ENCODE data around the gene DUSP16.
"Not testable (repeated sequence)": the region's sequence is repeated elsewhere in the genome, so short reads cannot be mapped to it uniquely, and the experiment has no call there.

DUSP16 gene

DNA sequence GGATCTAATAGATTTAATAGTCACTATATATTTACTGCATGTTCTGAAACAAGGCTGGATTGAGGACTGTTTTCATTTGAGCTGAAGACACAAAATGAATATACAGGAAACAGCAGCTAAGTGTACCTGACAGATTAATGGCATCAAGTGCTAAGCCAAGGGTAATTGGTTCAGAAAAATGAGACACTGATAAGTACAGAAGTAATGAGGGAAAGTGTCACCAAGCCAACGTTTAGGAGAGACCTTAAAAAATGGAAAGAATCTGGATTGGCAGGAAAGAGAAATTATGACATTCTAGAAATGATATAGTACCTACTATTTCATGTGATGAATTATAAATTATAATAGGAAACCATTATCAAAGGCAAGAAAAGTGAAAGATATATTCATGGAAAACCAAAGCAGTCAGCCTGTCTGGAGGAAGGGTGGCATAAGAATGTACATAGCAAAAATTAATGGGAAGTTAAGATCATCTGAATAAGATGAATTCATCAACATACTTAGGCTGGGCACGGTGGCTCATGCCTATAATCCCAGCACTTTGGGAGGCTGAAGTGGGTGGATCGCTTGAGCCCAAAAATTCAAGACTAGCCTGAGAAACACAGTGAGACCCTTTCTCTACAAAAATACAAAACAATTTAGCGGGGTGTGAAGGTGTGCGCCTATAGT, 21.0 kb upstream of the DUSP16 start:
- DNase-seq, result no peak

DNA sequence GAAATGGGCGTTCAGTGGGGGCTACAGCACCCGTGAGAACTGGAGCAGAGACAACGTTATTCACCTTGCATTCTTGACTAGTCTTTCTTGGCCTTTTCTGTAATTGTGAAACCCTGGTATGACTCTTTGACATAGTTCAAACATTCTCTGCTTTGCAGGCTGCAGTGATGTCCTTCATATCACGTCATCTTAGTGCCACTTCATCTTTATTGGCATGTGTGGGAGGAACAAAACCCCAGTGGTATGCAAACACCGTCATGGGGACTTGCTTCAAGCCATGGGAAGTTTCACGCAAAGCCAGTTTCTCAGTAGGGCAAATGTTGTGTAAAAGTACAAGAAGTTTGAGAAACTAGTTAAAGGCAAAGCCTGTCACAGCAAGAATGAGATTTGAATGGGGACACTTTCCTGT, 20.2 kb upstream of the DUSP16 start:
- peak; percentile 71 for DNase-seq

DNA sequence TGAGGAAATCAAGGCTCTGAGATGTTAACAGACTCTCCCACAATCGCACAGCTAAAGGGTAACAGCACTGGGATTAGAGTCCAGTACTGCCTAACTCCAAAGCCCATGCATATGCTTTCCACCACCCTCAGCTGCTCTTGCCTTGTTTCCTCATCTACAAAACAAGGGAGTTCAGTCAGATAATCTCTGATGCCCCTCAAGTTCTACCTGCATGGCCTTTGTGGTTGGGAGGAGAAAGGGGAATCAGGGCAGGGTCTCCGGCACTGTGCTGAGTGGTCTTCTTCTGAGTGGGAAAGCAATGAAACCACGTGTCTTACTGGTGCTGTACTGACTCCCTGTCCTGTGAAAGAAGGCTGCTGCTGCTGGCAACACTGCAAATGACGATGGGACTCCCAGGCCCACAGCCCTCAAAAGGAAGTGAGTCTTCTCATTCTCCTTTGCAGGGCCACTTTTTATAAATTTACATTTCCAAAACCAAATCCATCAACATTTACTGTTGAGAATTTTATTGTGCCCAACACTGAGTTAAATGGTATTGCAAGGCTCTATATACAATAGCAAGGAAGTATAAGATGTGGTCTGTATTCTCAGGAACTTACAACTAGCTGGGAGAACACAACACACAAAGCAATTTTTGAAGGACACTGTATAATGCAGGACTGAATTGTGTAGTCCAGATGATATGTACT, 19.7 kb upstream of the DUSP16 start:
- DNase-seq, result no peak

DNA sequence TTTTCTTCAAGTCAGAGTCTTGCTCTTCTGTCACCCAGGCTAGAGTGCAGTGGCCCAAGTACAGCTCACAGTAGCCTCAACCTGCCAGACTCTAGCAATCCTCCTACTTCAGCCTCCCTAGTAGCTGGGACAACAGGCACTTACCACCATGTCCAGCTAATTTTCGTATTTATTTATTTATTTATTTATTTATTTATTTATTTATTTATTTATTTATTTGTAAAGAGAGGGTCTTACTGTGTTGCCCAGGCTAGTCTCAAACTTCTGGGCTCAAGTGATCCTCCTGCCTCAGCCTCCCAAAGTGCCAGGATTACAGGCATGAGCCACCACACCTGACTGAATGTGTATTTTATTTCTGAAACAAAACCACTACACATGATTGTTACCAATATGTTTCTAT, 18.1 kb upstream of the DUSP16 start:
- not testable (repeated sequence) for DNase-seq

DNA sequence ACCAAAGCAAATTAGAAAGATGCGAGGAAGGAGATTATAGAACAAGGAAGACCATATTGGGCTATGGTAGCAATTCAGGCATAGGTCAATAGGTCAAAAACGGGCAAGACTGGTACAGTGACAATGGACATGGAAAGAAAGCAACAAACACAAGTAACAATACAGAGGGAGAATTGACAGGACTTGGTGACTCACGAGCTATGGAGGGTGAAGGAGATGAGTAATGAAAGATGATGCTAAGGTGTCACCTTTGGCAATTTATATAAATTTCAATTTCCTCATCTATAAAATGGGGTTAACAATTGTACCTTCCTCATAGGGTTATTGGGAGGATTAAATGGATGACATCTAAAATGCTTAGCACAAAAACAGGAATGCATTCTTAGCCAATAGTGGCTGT, 15.1 kb upstream of the DUSP16 start:
- no peak for DNase-seq

DNA sequence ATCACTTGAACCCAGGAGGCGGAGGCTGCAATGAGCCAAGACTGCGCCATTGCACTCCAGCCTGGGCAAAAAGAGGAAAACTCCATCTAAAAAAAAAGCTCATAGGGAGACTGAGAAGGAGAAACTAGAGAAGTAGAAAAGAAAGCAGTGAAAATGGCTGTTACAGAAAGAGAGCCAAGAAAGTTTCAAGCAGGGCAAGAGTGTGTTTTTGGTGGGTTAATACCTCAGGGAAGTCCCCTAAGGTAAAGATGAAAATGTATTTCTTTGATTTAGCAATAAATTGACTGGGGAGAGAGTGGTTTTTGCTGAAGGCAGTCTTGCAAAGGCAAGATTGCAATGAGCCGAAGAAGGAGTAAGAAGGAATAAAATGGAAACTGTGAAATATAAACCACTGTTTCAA, 10.0 kb upstream of the DUSP16 start:
- DNase-seq, result no peak

DNA sequence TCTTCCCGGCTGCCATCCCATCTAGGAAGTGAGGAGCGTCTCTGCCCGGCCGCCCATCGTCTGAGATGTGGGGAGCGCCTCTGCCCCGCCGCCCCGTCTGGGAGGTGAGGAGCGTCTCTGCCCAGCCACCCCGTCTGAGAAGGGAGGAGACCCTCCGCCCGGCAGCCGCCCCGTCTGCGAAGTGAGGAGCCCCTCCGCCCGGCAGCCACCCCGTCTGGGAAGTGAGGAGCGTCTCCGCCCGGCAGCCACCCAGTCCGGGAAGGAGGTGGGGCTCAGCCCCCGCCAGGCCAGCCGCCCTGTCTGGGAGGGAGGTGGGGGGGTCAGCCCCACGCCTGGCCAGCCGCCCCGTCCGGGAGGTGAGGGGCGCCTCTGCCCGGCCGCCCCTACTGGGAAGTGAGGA, 3.3 kb upstream of the DUSP16 start:
- DNase-seq, result not testable (repeated sequence)

DNA sequence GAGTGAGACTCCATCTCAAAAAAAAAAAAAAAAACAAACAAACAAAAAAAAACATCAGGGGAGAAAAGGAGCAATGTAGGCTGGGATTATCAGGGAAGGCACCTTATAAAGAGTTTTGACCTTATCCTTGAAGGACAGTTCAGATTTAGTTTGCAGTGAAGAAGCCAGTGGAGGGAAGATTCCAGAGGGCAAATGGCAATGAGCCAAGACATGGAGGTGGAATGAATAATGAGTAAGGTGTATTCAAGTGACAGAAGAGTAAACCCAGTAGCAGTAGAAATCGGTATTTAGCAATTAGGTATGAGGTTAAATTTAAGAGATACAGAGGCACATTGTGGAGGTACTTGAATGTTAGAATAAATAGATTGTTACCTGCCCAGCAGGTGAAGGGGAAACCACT, 2.2 kb upstream of the DUSP16 start:
- DNase-seq, result no peak

DNA sequence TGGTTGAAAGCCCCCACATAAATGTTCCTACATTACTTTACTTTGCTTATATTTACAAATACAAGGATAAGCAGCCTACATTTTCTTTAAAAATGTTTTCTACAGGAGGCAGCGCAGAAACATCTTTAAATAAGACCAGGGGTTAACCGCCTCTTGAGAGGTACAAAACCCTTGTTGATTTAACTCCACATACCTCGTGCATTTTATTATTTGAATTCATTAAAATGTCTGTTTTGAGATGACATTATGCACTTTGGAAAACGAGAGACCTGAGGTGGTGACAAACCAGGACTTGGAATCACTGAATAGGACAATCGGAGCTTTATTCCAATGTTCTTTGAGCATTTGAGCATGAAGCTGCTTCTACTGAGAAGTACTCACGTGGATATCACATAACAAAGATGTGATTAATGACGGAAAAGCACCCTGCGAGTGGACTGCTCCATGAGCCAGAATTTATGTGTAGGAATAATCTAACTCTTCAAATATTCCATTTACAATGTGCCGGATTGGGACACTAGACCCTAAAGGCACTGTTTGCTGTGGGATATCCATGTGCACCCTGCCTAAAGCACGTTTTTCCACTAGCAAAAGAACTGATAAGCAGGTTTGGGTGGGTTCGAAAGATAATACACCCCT, 746 bp upstream of the DUSP16 start:
- DNase-seq, result no peak

DNA sequence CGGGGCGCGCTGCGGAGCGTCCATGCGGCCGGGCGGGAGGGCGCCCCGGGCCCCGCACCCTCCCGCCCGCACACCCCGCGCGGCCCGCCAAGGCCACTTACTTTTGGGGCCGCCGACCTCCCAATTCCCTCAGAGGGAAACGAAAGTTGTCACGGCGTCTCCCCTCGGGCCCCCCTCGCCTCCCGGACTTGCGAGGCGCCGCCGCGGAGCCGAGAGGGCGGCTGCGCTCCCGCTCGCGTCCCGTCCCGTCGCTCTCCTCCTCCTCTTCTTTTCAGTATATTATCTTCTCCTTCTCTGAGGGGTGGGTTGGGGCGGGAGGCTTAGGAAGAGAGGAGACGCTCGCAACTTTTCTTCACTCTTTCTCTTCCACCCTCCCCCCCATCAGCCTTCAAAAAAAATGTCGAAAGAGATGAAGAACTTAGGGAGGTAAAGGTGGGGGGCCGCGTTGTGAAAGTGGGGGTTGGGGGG, 613 bp downstream of the DUSP16 start:
- peak; percentile 76 for DNase-seq

DNA sequence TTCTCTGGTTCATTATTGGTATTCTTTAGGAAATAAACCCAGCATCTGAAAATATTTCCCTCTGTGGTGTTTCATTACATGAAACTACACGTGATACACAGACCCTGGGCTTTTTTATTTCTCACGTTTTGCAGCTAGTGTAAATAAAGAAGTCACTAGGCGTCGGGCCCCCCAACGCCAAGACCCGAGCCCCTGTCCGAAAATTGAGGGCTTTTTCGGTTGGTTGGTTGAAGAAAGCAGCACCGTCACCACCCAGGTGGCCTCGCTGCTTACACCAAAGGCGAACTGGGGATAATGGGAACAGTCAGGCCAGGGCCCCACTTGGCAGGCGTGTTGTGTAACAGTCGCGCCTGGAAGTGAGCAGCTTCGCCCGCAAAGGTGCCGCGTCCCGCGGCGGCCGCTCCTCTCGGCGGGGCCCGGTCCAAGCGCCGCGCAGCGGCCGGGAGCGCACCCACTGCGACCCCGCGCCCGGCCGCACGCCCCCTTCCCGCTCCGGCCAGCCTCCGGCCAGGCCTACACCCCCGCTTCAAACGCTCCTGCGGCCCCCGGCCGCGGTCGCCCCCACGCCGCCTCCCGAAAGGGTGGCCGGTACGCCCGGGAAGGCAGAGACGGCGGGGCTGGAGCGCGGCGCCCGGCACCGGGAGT, 1.2 kb downstream of the DUSP16 start:
- peak; percentile 82 for DNase-seq

DNA sequence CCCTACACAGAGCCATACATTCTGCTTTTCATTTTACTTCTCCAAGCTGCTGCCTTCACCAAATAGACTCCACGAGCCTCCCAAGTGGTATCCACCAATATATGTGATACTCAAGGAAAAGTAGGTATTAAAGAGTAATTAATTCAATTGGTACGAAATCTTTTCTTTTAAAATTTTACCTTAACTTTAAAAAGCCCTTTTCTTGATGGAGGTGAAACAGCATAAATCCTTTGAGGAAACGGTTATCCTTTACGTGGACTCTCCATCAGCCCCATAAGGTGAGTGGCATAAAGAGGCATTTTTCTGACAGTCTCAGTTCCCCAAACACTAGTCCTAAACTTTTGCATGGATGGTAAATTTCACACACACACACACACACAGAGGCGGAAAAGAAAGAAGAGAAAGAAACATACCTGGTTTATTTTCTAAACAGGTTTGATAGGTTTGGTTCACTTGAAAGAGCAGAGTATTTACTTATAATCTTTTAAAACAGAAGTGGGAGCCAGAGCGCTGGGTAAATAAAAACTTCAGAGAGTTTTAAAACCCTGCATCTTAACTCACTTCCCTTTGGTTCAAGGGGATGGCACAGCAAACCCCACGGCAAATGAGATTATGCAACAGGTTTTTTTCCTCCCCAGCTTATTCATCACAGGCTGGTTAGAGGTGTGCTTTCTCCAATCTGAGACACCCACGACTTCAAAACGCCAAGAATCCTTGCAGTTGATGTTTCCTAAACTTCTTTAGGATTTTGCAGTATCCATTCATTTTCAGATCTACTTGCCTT, 1.9 kb downstream of the DUSP16 start:
- peak; percentile 82 for DNase-seq

DNA sequence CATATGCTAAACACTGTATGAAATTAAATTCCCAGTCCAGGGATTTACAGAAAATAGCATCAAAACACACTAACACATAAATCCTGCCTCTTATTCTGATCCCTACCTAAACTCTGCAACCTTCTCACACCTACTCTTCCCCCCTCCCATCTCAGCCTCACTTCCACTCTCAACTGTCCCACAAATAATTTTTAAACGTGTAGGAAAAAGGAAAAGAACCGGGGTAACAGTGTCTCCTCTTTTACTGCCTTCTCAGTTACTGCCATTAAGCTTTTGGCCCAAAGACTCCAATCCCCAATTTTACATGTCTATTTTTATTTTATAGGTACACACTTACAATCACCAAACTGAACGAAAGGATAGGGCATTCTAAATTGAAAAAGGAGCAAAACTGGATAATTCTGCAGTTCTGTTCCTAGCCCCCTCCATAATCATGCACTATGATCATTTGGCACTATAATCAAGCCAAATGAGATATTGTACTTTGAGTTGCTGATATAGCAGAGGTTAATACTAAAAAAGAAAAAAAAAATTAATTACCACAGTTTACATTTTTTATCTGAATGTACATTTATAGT, 2.9 kb downstream of the DUSP16 start:
- no peak for DNase-seq

DNA sequence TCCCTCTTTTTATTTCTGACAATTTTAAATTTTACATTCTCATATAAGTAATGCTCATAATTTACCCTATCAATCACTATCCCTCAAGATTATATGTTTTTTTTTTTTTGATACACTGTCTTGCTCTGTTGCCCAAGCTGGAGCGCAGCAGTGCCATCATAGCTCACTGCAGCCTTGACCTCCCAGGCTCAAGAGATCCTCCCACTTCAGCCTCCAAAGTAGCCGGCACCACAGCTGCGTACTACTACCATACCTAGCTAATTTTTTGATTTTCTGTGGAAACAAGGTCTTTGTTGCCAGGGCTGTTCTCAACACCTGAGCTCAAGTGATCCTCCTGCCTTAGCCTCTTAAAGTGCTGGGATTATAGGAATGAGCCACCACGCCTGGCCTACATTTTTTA, 4.4 kb downstream of the DUSP16 start:
- no peak for DNase-seq

DNA sequence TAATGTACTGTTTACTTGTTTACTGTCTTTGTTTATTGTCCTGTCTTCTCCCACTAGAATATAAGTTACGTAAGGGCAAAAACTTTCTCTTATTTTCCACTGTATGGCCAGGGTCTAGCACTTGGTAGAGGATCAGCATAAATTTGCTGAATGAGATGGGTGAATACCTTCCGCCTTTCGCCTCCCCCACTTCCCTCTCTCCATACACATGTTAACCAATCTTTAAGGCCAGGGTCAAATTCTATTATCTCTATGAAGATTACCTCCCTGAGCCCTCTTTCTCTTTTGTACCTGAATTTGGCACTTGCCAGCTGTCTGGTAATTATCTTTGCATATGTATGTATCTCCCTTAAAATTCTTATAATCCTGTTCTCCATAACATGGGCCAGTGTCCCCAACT, 4.9 kb downstream of the DUSP16 start:
- DNase-seq, result no peak

DNA sequence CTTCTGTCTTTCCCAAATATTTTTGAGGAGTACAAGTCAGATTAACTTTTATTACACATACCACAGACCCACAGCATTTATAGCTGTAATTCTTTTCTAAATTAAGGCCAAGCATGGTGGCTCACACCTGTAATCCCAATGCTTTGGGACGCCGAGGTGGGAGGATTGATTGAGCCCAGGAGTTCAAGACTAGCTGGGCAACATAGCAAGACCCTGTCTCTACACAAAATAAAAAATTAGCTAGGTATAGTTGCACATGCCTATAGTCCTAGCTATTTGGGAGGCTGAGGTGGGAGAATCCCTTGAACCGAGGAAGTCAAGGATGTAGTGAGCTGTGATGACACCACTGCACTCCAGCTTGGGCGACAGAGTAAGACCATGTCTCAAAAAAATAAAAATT, 7.0 kb downstream of the DUSP16 start:
- no peak for DNase-seq

DNA sequence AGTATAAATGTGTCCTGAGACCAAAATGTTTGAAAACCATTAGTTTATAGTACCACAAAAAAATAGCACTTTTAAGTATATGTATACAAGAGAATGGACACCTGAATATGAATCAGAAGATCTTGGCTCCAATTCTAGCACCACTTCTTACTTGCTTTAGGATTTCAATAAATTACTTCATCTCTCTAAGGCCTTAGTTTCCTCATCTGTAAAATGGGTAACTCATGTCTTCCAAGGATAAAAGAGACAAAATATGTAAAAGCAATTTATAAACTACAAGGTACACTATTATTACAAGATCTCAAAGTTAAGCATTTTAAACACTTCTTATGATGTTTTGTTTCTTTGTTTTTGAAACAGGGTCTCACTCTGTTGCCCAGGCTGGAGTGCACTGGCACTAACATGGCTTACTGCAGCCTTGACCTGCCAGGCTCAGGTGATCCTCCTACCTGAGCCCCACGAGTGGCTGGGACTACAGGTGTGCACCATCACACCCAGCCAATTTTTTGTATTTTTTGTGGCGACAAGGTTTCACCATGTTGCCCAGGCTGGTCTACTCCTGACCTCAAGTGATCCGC, 9.4 kb downstream of the DUSP16 start:
- no peak for DNase-seq

DNA sequence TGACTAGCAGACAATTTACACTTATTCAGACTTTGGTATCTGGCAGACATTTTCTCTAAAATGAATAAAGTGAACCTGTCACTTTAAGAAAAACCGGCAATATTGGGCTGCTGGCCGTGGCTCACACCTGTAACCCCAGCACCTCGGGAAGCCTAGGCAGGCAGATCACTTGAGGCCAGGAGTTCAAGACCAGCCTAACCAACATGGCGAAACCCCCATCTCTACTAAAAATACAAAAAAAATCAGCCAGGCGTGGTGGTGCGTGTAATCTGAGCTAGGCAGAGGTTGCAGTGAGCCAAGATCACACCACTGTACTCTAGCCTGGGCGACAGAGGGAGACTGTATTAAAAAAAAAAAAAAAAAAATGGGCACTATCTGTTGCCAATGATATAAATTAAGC, 11.5 kb downstream of the DUSP16 start:
- DNase-seq, result no peak

DNA sequence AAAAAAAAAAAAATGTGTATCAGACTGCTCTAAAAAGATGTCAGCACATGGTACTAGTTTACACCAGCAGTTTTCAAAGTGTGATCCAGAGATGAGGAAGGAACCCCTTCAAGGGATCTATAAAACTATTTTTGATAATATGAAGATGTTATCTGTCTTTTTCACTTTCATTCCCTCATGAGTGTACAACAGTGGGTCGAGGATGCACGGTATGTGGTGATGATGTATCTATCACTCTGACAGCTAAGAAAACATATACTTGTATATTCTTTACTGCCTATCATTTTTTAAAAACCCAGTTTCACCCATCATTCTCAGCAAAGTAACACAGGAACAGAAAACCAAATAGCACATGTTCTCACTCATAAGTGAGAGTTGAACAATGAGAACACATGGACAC, 12.4 kb downstream of the DUSP16 start:
- no peak for DNase-seq

DNA sequence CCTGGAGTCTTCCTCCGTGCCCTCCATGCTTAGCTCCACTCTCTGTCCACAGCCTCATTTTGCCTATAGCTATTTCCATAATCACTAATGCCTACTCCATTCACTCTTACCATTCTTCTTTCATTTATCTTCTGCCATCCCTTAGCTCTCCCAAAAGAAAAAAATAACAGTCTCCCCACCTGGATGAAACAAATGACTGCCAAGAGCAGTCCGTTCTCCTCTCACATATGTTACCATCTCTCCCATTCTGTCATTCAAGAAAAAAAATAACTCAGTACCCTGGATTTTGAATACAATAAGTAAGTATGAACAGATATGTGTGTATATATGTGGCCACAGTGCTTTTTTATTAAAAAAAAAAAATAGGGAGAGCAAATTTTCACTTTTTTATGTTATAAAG, 13.2 kb downstream of the DUSP16 start:
- no peak for DNase-seq

DNA sequence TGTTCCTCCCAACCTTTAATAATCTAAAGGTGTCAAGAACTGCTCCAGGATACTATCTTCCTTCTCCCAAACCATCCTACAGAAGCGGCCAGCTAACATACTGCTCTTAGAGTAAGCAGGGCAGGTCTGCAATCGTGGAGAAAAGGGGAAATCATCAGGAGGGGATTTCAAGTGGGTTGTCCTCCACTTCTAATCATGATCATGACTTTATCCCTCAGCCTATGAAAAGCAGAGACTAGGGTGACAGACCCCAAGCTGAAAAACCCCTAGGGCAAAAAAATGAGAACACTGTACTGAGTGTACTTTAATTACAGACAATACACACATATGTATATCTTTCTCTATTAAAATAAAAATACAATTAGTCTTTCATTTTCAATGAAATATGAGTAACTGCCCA, 13.9 kb downstream of the DUSP16 start:
- DNase-seq, result no peak

DNA sequence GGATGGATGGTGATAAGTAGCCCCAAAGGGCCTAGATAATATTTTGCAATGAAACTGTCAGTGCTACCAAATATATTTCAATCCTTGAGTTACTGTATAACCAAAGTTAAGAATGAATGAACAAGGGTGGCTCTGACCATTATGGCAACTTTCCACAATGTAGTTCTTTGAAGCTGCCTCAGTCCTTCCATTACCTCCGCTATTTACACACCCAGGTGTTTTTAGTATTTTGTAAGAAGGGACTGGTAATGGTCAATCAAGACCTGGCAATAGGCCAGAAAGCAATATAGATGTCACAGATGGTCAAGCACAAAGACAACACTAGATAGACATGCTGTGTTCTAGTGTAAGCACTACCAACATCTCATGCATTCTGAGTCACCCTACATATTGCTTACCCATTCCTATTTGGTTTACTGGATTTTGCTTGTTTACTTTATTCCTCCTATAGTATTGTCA, 16.3 kb downstream of the DUSP16 start:
- DNase-seq, result no peak

Data from activated effector memory CD4-positive, alpha-beta T cell treated with anti-CD3 and anti-CD28 coated beads, Interleukin-2, amount 50 U/mL, for 16 hours (primary cell).